ENCODE results near the gene C11orf86.

DNA sequence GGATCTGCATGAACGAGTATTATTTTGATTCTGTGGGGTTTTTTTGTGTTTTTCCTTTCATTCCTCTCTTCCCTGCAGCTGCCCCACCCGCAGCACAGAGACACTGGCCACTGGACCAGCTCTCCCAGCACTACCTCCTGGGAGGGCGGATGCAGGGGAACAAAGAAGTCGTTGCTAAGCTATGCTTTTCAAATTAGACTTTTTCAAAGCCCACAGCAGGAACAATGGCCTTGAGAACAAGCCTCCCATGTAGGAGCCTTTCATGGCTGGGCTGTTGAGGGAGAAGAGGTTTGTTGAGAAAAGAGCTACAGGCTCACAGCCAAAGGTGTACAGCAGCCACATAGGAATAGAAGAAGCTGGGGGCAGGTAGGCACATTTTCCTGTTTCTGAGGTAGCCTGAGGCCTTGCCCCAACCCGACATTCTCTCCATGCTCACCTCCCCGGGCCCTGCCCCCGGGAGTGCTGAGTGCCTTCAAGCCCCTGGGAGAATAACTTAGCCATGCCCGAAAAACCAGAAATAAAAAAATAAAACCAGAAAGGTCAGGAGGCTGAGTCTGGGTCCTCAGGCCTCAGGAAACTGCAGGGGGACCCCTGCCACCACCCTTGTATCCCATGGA lies 27.3 kb downstream of the C11orf86 start:
- TF ChIP-seq CTCF (conservative IDR thresholded peaks at IDR 0.05; ENCODE audit: low read length) (no peak), EZH2phosphoT487 (IDR thresholded peaks at IDR 0.05; ENCODE audit: borderline replicate concordance) (no peak)

Measured in Loucy (cell line).